HG03457 (cell line): Measurements from ENCODE around the gene NCKAP1.
A peak's percentile ranks its signal among the peaks of the same experiment; 100 is the strongest.
"Not testable (repeated sequence)": the region's sequence is repeated elsewhere in the genome, so short reads cannot be mapped to it uniquely, and the experiment has no call there.

Experiments
- ATAC-seq: cut with Tn5 transposase; IDR thresholded peaks from one replicate; pipeline ENCODE4 v1.9.1; 2021; ENCODE audit warnings: moderate number of reproducible peaks; ENCODE audit not compliant: unreplicated experiment

The NCKAP1 gene

GRCh38 chr2:183037553-183038340 is 510 bp downstream of the NCKAP1 start:
- peak; percentile 29 for ATAC-seq

- no peak for ATAC-seq
These were observed 1.1 kb downstream of the NCKAP1 start for GRCh38 chr2:183037074-183037552.

GRCh38 chr2:183035954-183036669 is 2.1 kb downstream of the NCKAP1 start:
- ATAC-seq: peak; percentile 42

- no peak for ATAC-seq
These were observed 2.8 kb downstream of the NCKAP1 start for GRCh38 chr2:183035298-183035953.

GRCh38 chr2:183034806-183035205 is 3.5 kb downstream of the NCKAP1 start:
- ATAC-seq: no peak

- ATAC-seq: no peak
These were observed 4.3 kb downstream of the NCKAP1 start for GRCh38 chr2:183033951-183034350.

GRCh38 chr2:183031911-183032794 is 6.1 kb downstream of the NCKAP1 start:
- no peak for ATAC-seq

GRCh38 chr2:183029219-183029618 is 9.0 kb downstream of the NCKAP1 start:
- no peak for ATAC-seq

- ATAC-seq: no peak
These were observed 10.1 kb downstream of the NCKAP1 start for GRCh38 chr2:183028108-183028507.

GRCh38 chr2:183027443-183027842 is 10.8 kb downstream of the NCKAP1 start:
- ATAC-seq: no peak

GRCh38 chr2:183026424-183026823 is 11.8 kb downstream of the NCKAP1 start:
- no peak for ATAC-seq

- no peak for ATAC-seq
These were observed 12.3 kb downstream of the NCKAP1 start for GRCh38 chr2:183025993-183026392.

- no peak for ATAC-seq
These were observed 13.7 kb downstream of the NCKAP1 start for GRCh38 chr2:183024339-183025095.

GRCh38 chr2:183022711-183023110 is 15.5 kb downstream of the NCKAP1 start:
- no peak for ATAC-seq

GRCh38 chr2:183021613-183022012 is 16.6 kb downstream of the NCKAP1 start:
- no peak for ATAC-seq

GRCh38 chr2:183019718-183020442 is 18.4 kb downstream of the NCKAP1 start:
- ATAC-seq: no peak

GRCh38 chr2:183017845-183018244 is 20.4 kb downstream of the NCKAP1 start:
- ATAC-seq: not testable (repeated sequence)

GRCh38 chr2:183014005-183014404 is 24.3 kb downstream of the NCKAP1 start:
- no peak for ATAC-seq

GRCh38 chr2:183011743-183012142 is 26.5 kb downstream of the NCKAP1 start:
- ATAC-seq: no peak
